Measurements from ENCODE around the gene ADAMTS5.

The ADAMTS5 gene

GRCh38 chr21:26874347-26874746 lies 92.5 kb downstream of the ADAMTS5 start:
- FAIRE-seq (no peak), DNase-seq (ENCODE audit: insufficient read length, low spot score) (no peak)
- TF ChIP-seq, protein P1, sequence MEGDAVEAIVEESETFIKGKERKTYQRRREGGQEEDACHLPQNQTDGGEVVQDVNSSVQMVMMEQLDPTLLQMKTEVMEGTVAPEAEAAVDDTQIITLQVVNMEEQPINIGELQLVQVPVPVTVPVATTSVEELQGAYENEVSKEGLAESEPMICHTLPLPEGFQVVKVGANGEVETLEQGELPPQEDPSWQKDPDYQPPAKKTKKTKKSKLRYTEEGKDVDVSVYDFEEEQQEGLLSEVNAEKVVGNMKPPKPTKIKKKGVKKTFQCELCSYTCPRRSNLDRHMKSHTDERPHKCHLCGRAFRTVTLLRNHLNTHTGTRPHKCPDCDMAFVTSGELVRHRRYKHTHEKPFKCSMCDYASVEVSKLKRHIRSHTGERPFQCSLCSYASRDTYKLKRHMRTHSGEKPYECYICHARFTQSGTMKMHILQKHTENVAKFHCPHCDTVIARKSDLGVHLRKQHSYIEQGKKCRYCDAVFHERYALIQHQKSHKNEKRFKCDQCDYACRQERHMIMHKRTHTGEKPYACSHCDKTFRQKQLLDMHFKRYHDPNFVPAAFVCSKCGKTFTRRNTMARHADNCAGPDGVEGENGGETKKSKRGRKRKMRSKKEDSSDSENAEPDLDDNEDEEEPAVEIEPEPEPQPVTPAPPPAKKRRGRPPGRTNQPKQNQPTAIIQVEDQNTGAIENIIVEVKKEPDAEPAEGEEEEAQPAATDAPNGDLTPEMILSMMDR (IDR thresholded peaks at IDR 0.05; ENCODE audit: insufficient read depth, missing control alignments), result no peak

Measured in D721Med (cell line).